GM13977 (cell line): ENCODE results near the gene HSD17B3.

ENCODE experiments used
- DNase-seq: peaks from one replicate; pipeline ENCODE4 v3.0.0; 2012; ENCODE audit warnings: low spot score
- in situ Hi-C: fragments of 300-500 bp; cut with MboI; formaldehyde crosslinking; loops from one replicate; pipeline ENCODE4 v1.12.0; 2022; ENCODE audit warnings: low sequenced_read_pairs, low pct_unique_long_range_greater_than_20kb, mixed read lengths, inconsistent platforms; ENCODE audit not compliant: unreplicated experiment
- TF ChIP-seq, protein P1 (sequence below): IDR thresholded peaks from 2 replicates; pipeline ENCODE4 v1.5.1; 2012; ENCODE audit warnings: mild to moderate bottlenecking, control low read depth; ENCODE audit not compliant: insufficient read depth; ENCODE audit errors: extremely low read depth, missing control alignments

HSD17B3 gene

DNA sequence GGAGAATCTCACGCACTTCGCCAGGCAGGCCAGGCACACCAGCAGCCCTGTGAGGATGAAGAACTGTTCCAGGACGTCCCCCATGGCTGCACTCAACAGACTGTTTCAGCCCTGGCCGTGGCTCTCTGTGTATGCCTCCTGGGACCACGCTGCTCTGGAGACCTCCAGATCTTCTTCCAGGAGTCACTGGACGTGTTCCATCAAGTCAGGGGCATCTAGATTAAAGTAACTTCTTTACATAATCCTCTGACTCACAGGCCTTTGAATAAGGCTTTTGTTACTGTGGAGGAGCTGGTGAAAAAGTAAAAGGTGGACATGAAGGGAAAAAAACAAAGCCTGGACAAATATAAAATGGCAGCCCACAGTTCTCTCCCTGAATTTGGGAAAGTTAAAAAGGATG is at the start of gene HSD17B3:
Gene HSD17B3 (minus strand): TSS at position 156 of the 400 bp plus-strand sequence. CDS start 72 bp downstream, at position 84.
- no peak for DNase-seq
- TF ChIP-seq, protein P1, sequence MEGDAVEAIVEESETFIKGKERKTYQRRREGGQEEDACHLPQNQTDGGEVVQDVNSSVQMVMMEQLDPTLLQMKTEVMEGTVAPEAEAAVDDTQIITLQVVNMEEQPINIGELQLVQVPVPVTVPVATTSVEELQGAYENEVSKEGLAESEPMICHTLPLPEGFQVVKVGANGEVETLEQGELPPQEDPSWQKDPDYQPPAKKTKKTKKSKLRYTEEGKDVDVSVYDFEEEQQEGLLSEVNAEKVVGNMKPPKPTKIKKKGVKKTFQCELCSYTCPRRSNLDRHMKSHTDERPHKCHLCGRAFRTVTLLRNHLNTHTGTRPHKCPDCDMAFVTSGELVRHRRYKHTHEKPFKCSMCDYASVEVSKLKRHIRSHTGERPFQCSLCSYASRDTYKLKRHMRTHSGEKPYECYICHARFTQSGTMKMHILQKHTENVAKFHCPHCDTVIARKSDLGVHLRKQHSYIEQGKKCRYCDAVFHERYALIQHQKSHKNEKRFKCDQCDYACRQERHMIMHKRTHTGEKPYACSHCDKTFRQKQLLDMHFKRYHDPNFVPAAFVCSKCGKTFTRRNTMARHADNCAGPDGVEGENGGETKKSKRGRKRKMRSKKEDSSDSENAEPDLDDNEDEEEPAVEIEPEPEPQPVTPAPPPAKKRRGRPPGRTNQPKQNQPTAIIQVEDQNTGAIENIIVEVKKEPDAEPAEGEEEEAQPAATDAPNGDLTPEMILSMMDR = no peak
- in situ Hi-C loops = no loop called here

DNA sequence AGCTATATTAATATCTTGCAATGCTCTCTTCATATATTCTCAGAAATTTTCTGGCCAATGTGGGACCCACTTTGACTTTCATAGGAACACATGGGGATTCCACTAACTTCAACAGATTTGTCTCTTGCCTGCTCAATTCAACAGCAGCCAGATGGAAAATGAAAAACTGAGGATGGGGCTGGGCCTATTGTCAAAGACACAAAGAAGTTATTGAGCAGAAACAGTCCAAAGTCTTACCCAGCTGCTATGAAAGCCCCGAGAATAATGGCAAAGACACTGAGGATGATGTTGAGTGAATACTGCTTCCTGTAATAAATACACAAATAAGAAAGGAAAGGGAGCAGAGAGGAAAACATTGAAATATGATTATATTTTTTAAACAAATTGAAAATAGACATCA is 48.9 kb upstream of the HSD17B3 start:
- DNase-seq = no peak
- in situ Hi-C loops = no loop called here
- TF ChIP-seq, protein P1 = no peak

DNA sequence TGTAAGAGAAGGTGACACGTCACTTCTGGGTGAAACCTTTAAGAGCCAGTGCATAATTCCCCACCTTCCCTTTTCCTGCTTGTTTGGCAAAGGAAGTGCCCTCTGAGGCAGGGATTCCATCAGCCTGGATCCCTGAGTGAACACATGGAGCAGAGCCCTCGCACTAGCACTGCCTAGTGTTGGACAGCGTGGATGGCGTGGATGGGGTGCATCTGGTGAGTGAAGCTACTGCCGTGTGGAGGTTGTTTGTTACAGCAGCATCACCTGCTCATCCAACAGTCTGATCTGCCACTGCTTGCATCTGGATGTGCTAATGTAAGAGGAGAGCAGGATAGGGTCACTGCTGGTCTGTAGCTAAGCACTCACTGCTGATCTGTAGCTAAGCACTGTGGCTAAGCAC is 46.3 kb upstream of the HSD17B3 start:
- in situ Hi-C loops = no loop called here
- TF ChIP-seq, protein P1 = no peak
- no peak for DNase-seq

DNA sequence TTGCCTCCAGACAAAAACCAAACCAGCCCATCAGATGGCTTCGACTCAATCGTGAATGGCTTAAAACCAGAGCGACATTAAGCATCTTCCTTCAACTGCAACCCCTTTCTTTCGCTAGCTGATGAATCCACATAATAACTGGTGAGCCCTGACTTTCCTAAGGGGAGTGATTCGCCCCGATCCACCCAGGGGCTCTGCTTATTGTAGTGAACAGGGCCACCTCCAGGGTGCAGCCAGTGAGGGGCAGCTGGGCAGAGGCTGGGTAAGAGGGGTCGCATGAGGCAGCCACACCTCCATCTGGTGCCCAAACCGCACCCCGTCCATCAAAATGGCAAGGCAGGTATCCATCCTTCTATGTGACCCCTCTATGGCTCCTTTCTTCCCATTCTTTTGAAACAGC is 43.6 kb upstream of the HSD17B3 start:
- TF ChIP-seq, protein P1 = no peak
- DNase-seq = no peak
- in situ Hi-C loops = no loop called here

DNA sequence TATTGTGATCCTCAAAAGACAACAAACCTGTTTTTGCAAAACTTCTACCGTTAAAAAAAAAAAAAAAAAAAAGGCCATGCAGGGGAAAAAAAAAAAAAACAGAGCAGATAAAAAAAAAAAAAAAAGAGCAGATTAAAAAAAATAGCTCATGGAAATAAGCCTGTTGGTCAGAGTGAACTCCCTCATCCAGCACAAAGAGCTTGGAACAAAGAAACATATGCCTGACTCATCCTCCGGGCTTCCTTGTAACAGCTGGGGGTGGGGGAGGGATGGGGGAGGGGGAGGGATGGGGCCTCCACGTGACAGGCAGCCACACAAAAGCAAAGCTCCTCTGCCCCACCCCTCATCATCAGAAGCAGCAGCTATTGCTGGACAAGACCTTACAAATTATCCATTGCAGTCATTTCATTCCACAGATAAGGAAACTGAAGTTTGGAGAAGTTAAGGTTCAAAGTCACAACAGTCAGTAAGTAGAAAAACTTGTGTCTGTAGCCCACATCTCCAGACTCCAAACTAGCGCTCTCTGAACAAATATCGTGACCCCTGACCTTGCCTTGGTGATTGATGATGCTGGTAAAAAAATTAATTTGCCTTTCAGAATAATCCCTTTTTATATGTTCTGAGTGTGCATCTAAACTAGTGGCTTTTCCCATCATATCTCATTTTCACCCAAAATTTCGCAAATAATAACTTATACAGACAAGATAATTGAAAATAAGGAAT is 42.6 kb upstream of the HSD17B3 start:
- TF ChIP-seq, protein P1 = no peak
- in situ Hi-C loops = no loop called here
- no peak for DNase-seq

DNA sequence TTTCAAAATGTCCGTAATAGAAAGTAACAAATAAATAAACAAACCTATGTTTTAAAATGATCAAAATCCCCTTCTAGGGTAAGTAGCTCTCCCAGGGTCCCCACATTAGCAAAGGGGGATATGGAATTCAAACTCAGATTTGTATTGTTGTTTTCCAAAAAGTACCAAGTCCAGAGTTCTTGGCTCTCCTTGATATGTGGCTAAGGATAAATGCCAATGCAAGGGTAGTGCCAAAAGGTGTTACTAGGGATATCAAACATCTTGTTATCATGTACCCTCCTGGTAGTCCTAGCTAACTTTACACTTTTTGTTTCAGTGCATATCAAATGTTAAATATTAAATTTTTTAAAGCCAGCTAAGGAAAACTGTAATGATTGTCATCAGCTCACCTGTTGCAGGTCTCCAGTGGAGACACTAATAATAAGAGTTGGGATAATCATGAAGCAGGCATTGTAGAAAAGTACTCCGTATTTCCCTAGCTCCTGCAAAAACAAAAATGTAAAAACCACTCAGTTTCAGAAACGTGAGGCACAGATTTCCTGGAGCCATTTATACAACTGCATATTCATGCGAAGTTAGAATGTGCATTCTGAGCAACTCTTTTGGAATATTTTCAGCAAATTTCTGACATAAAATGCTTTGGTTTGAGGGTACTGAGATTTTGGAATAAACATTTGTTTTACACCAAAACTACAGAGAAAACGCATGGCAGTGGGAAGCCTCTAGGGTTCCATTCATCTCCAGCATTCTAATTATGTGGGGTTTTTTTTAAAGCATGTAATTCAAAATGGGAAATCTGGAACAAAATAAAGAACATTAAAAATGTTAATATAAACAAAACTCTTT is 41.8 kb upstream of the HSD17B3 start:
- DNase-seq = no peak
- in situ Hi-C loops = no loop called here
- TF ChIP-seq, protein P1 = no peak
